Smooth muscle cell (in vitro differentiated cells): ENCODE results near the gene OSBPL3. TPM values are rescaled to one million over a fixed set of nuclear protein-coding genes. Genes with fewer than 3 reads are reported as not detected.

Source experiments
- DNase-seq: peaks from one replicate; lab custom pipeline; 2025; ENCODE audit not compliant: unreplicated experiment; lab: John Stamatoyannopoulos, UW
- H2AFZ ChIP-seq: fragments of 200-600 bp; sonication (generic); 2 replicates; pipeline ENCODE4 v1.6.0; 2016; ENCODE audit warnings: antibody characterized with exemption, low read depth, mild to moderate bottlenecking
- H3F3A ChIP-seq: fragments of 200-600 bp; sonication (generic); 2 replicates; pipeline ENCODE4 v1.6.0; 2017; ENCODE audit warnings: antibody characterized with exemption, low read depth
- H3K27ac ChIP-seq: fragments of 200-600 bp; sonication (generic); 2 replicates; pipeline ENCODE4 v1.5.1; 2016; ENCODE audit warnings: low read depth, mild to moderate bottlenecking
- H3K27me3 ChIP-seq: fragments of 200-600 bp; sonication (generic); 2 replicates; pipeline ENCODE4 v1.6.1; 2016; ENCODE audit warnings: low read depth, mild to moderate bottlenecking
- H3K36me3 ChIP-seq: fragments of 200-600 bp; sonication (generic); 2 replicates; pipeline ENCODE4 v1.5.1; 2016; ENCODE audit warnings: low read depth
- H3K4me1 ChIP-seq: fragments of 200-600 bp; sonication (generic); 2 replicates; pipeline ENCODE4 v1.5.1; 2016; ENCODE audit warnings: low read depth
- H3K4me2 ChIP-seq: fragments of 200-600 bp; sonication (generic); 2 replicates; pipeline ENCODE4 v1.6.0; 2016; ENCODE audit warnings: mild to moderate bottlenecking
- H3K4me3 ChIP-seq: fragments of 200-600 bp; sonication (generic); 2 replicates; pipeline ENCODE4 v1.5.1; 2016; ENCODE audit warnings: mild to moderate bottlenecking
- H3K79me2 ChIP-seq: fragments of 200-600 bp; sonication (generic); 2 replicates; pipeline ENCODE4 v1.6.0; 2016; ENCODE audit warnings: low read depth, mild to moderate bottlenecking
- H3K9ac ChIP-seq: fragments of 200-600 bp; sonication (generic); 2 replicates; pipeline ENCODE4 v1.6.0; 2016; ENCODE audit warnings: low read depth
- H3K9me3 ChIP-seq: fragments of 200-600 bp; sonication (generic); replicated peaks from 2 replicates; pipeline ENCODE4 v1.5.1; 2016; ENCODE audit warnings: low read depth
- H4K20me1 ChIP-seq: fragments of 200-600 bp; sonication (generic); 2 replicates; pipeline ENCODE4 v1.6.0; 2016; ENCODE audit warnings: low read depth
- CTCF ChIP-seq: fragments of 200-600 bp; sonication (generic); IDR thresholded peaks from 2 replicates; pipeline ENCODE4 v1.5.1; 2017; ENCODE audit warnings: borderline replicate concordance, mild to moderate bottlenecking, antibody characterized with exemption; ENCODE audit not compliant: insufficient read depth, poor library complexity, severe bottlenecking
- whole genome bisulfite sequencing: methylation state at CpG from one replicate; pipeline ENCODE4 v1.1.7; 2016; ENCODE audit warnings: low lambda C conversion rate; 5-methylcytosine and 5-hydroxymethylcytosine counted together
- polyA plus RNA-seq: library from polyadenylated mRNA; unstranded; fragments of >200 nt; fragmentation: Nextera tagmentation; extraction: Ambion mirVana; gene quantifications from 2 replicates; pipeline ENCODE4 v1.2.1, GENCODE V29; 2016
- total RNA-seq: library from RNA; depleted of rRNA; stranded (reverse); fragments of >200 nt; gene quantifications from 2 replicates; pipeline ENCODE4 v1.2.3, GENCODE V29; 2014

The OSBPL3 gene
- total and polyA plus RNA-seq, 2 experiments from 2014 or later, result 6.2 to 16.3 TPM

GRCh38 chr7:24851786-24852185, 128.2 kb downstream of the OSBPL3 start:
- H2AFZ ChIP-seq, result no peak overlapping the region
- no peak for DNase-seq
- H3K79me2 ChIP-seq, result no peaks in the 10 kb centered on the region
- no peaks in the 10 kb centered on the region for H3K27me3 ChIP-seq
- H3K4me3 ChIP-seq, result no peak overlapping the region
- no peak overlapping the region for H3K9ac ChIP-seq
- no peak for TF ChIP-seq CTCF
- H4K20me1 ChIP-seq, result no peaks in the 10 kb centered on the region
- no peak overlapping the region for H3K27ac ChIP-seq
- H3K36me3 ChIP-seq, result no peaks in the 10 kb centered on the region
- no peaks in the 10 kb centered on the region for H3K9me3 ChIP-seq
- no peak overlapping the region for H3K4me2 ChIP-seq
- no peaks in the 10 kb centered on the region for H3F3A ChIP-seq
- H3K4me1 ChIP-seq, result no peaks in the 10 kb centered on the region

GRCh38 chr7:24848878-24849277, 131.1 kb downstream of the OSBPL3 start:
- Histone ChIP-seq H4K20me1 (no peaks in the 10 kb centered on the region), H3K4me3 (no peak overlapping the region), H3K4me2 (no peak overlapping the region), H3K36me3 (no peaks in the 10 kb centered on the region), H3K4me1 (peaks cover 7% of the 10 kb centered on the region), H3F3A (no peaks in the 10 kb centered on the region), H3K9me3 (no peaks in the 10 kb centered on the region), H3K27me3 (no peaks in the 10 kb centered on the region), H3K27ac (no peak overlapping the region), H3K9ac (no peak overlapping the region), H2AFZ (no peak overlapping the region), H3K79me2 (no peaks in the 10 kb centered on the region)
- TF ChIP-seq CTCF, result no peak
- 97% methylated on average over 16 of the region's 16 CpGs for WGBS
- no peak for DNase-seq

- Histone ChIP-seq H3K4me3 (no peak overlapping the region), H4K20me1 (no peaks in the 10 kb centered on the region), H3K27me3 (no peaks in the 10 kb centered on the region), H2AFZ (no peak overlapping the region), H3K79me2 (no peaks in the 10 kb centered on the region), H3F3A (no peaks in the 10 kb centered on the region), H3K27ac (no peak overlapping the region), H3K9ac (no peak overlapping the region), H3K36me3 (no peaks in the 10 kb centered on the region), H3K4me1 (peaks cover 7% of the 10 kb centered on the region), H3K9me3 (no peaks in the 10 kb centered on the region), H3K4me2 (no peak overlapping the region)
- 97% methylated on average over 6 of the region's 6 CpGs for WGBS
- DNase-seq, result no peak
- TF ChIP-seq CTCF, result no peak
Measured at GRCh38 chr7:24847754-24848153, 132.2 kb downstream of the OSBPL3 start.

- no peaks in the 10 kb centered on the region for H4K20me1 ChIP-seq
- no peak overlapping the region for H3K9ac ChIP-seq
- H2AFZ ChIP-seq, result no peak overlapping the region
- H3K27me3 ChIP-seq, result no peaks in the 10 kb centered on the region
- no peak overlapping the region for H3K4me2 ChIP-seq
- no peaks in the 10 kb centered on the region for H3K79me2 ChIP-seq
- no peak overlapping the region for H3K27ac ChIP-seq
- H3K36me3 ChIP-seq, result no peaks in the 10 kb centered on the region
- H3K4me1 ChIP-seq, result peaks cover 7% of the 10 kb centered on the region
- no peak overlapping the region for H3K4me3 ChIP-seq
- whole genome bisulfite sequencing, result 98% methylated on average over 5 of the region's 5 CpGs
- H3K9me3 ChIP-seq, result no peaks in the 10 kb centered on the region
- DNase-seq, result no peak
- H3F3A ChIP-seq, result no peaks in the 10 kb centered on the region
- no peak for TF ChIP-seq CTCF
Measured at GRCh38 chr7:24843821-24844434, 136.1 kb downstream of the OSBPL3 start.
